Mesenchymal stem cell (in vitro differentiated cells and primary cell): ENCODE data around the gene TVP23A. TPM values are rescaled to one million over a fixed set of nuclear protein-coding genes. Genes with fewer than 3 reads are reported as not detected.

Experiments
- DNase-seq: peaks from one replicate; pipeline ENCODE4 v3.0.0-alpha.2; 2013
- H2AFZ ChIP-seq: one replicate; pipeline ENCODE4 v1.6.1; 2013; ENCODE audit warnings: low read depth, mild to moderate bottlenecking, control low read depth, inconsistent platforms, low read length, moderate library complexity
- H2AK5ac ChIP-seq: 2 replicates; pipeline ENCODE4 v1.6.1; 2013; ENCODE audit warnings: low read length, moderate library complexity, mild to moderate bottlenecking, inconsistent platforms; ENCODE audit not compliant: severe bottlenecking
- H2BK120ac ChIP-seq: one replicate; pipeline ENCODE4 v1.6.1; 2013; ENCODE audit warnings: low read depth, mild to moderate bottlenecking, inconsistent platforms, low read length, moderate library complexity
- H2BK12ac ChIP-seq, 2 experiments: one replicate each; pipeline ENCODE4 v1.6.1; 2013; ENCODE audit warnings: inconsistent platforms in 2 of 2, low read length in 2 of 2, mild to moderate bottlenecking in 2 of 2, moderate library complexity in 2 of 2, control low read depth in 1 of 2
- H2BK15ac ChIP-seq: one replicate; pipeline ENCODE4 v1.6.1; 2013; ENCODE audit warnings: mild to moderate bottlenecking, low read depth, inconsistent platforms; ENCODE audit not compliant: poor library complexity, severe bottlenecking
- H2BK5ac ChIP-seq: 2 replicates; pipeline ENCODE4 v1.6.1; 2013; ENCODE audit warnings: low read depth, mild to moderate bottlenecking, low read length, control low read depth, inconsistent platforms; ENCODE audit not compliant: poor library complexity, severe bottlenecking
- H3K14ac ChIP-seq, 2 experiments: one replicate each; pipeline ENCODE4 v1.6.1; 2013; ENCODE audit warnings: inconsistent platforms in 2 of 2, low read length in 2 of 2, control low read depth in 1 of 2, mild to moderate bottlenecking in 1 of 2, moderate library complexity in 1 of 2
- H3K18ac ChIP-seq, 2 experiments: one replicate each; pipeline ENCODE4 v1.6.1; 2013; ENCODE audit warnings: inconsistent platforms in 2 of 2, low read length in 2 of 2, control low read depth in 1 of 2, low read depth in 1 of 2, mild to moderate bottlenecking in 1 of 2
- H3K23ac ChIP-seq, 2 experiments: one replicate each; pipeline ENCODE4 v1.6.1; 2013; ENCODE audit warnings: inconsistent platforms in 2 of 2, low read length in 2 of 2, mild to moderate bottlenecking in 2 of 2, moderate library complexity in 2 of 2, control low read depth in 1 of 2
- H3K27ac ChIP-seq: 2 replicates; pipeline ENCODE4 v1.5.1; 2013; ENCODE audit warnings: mild to moderate bottlenecking, moderate library complexity, low read length, control low read depth, inconsistent platforms; ENCODE audit not compliant: poor library complexity, severe bottlenecking
- H3K27me3 ChIP-seq, 2 experiments: 2 replicates each; pipeline versions ENCODE4 v1.6.1 to v1.7.0; 2013; ENCODE audit warnings: low read length in 2 of 2, mild to moderate bottlenecking in 2 of 2, moderate library complexity in 2 of 2, control low read depth in 1 of 2, inconsistent platforms in 1 of 2; ENCODE audit not compliant: control insufficient read depth in 1 of 2, insufficient read depth in 1 of 2
- H3K36me3 ChIP-seq, 2 experiments: 2 replicates each; pipeline versions ENCODE4 v1.6.1 to v1.7.0; 2013; ENCODE audit warnings: low read length in 2 of 2, control low read depth in 1 of 2, inconsistent platforms in 1 of 2, low read depth in 1 of 2, mild to moderate bottlenecking in 1 of 2; ENCODE audit not compliant: insufficient read depth in 2 of 2, control insufficient read depth in 1 of 2
- H3K4ac ChIP-seq, 2 experiments: one replicate each; pipeline ENCODE4 v1.6.1; 2013; ENCODE audit warnings: inconsistent platforms in 2 of 2, low read length in 2 of 2, mild to moderate bottlenecking in 2 of 2, moderate library complexity in 2 of 2, control low read depth in 1 of 2, low read depth in 1 of 2
- H3K4me1 ChIP-seq: 2 replicates; pipeline ENCODE4 v1.6.1; 2013; ENCODE audit warnings: low read depth, low read length, control low read depth; ENCODE audit not compliant: control insufficient read depth, insufficient read depth
- H3K4me2 ChIP-seq: 2 replicates; pipeline ENCODE4 v1.6.1; 2013; ENCODE audit warnings: low read length, mild to moderate bottlenecking, inconsistent platforms; ENCODE audit not compliant: poor library complexity, severe bottlenecking
- H3K4me3 ChIP-seq, 2 experiments: 2 replicates each; pipeline versions ENCODE4 v1.5.1 to v1.7.0; 2013; ENCODE audit warnings: low read length in 2 of 2, mild to moderate bottlenecking in 2 of 2, control low read depth in 1 of 2, low read depth in 1 of 2; ENCODE audit not compliant: insufficient read depth in 1 of 2
- H3K79me1 ChIP-seq: replicated peaks from 2 replicates; pipeline ENCODE4 v1.6.1; 2013; ENCODE audit warnings: mild to moderate bottlenecking, control low read depth, low read length, inconsistent platforms; ENCODE audit not compliant: poor library complexity, severe bottlenecking
- H3K9ac ChIP-seq: 2 replicates; pipeline ENCODE4 v1.7.0; 2013; ENCODE audit warnings: mild to moderate bottlenecking, low read length, moderate library complexity
- H3K9me3 ChIP-seq: 2 replicates; pipeline ENCODE4 v1.7.0; 2013; ENCODE audit warnings: mild to moderate bottlenecking, low read length; ENCODE audit not compliant: control insufficient read depth
- H4K8ac ChIP-seq: one replicate; pipeline ENCODE4 v1.6.1; 2013; ENCODE audit warnings: inconsistent platforms, mild to moderate bottlenecking, low read length, moderate library complexity
- H4K91ac ChIP-seq: one replicate; pipeline ENCODE4 v1.6.1; 2013; ENCODE audit warnings: mild to moderate bottlenecking, low read length, inconsistent platforms
- WGBS: methylation state at CpG from one replicate; pipeline ENCODE4 v1.1.7; 2013; ENCODE audit warnings: mixed read lengths; 5-methylcytosine and 5-hydroxymethylcytosine counted together
- small RNA-seq: library from polyadenylated mRNA; stranded (forward); fragments of <200 nt; extraction: miRNeasy Mini kit (QIAGEN cat#:217004); gene quantifications from one replicate; pipeline ENCODE3, GENCODE V24; 2013; ENCODE audit warnings: low read depth

Gene TVP23A

DNA sequence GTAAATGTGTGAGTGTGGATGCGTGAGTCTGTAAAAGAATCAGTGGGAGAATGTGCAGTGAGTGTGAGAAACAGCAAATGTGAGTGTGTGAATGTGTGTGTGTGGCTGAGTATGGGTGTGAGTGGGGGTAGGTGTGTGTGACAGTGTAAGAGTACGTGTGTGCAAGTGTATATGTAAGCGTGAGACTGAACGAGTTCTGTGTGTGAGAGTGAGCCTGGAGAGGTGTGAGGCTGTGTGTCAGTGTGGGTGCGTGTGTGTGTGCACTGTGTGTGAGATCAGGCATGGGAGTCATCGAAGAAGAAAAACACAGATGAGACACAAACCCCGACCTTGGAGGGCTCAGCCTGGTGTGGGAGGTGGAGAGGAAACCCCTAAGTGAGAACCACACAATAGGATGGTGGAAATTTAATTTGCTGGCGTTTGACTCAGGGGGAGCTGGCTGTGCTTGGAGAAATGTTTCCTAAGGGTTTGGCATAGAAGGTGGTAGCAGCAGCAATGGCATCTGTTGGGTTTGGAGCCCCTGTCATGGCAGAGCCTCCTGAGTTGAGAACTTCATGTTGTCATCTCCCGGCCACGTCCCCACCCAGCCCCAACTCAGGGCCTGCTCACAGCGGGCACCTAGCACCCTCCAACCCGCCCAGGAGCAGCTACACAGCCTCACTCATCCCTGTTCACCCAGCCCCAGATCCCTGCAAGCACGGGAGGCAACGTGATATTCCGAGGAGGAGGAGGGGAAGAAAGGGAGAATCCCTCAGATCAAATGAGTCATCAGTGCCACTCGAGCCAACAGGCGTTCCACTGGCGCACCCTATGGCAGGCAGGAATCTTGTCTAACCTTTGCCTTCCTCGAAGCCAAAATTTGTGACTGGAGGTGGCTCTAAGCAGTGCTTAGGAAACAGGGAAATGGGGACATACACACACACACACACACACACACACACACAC is 89.2 kb downstream of the TVP23A start:
- Histone ChIP-seq H2BK120ac (no peak overlapping the region), H3K9me3 (peaks cover 4% of the 10 kb centered on the region), H3K4me2 (no peak overlapping the region), H2BK5ac (no peak overlapping the region), H3K27ac (no peak overlapping the region), H2AK5ac (no peak overlapping the region), H3K4ac (no peak overlapping the region), H2BK15ac (no peak overlapping the region), H3K4me1 (peaks cover 3% of the 10 kb centered on the region), H3K9ac (no peak overlapping the region), H4K91ac (no peak overlapping the region), H3K23ac (no peak overlapping the region), H3K4me3 (no peak overlapping the region), H3K18ac (no peak overlapping the region), H4K8ac (no peak overlapping the region), H2AFZ (no peak overlapping the region), H2BK12ac (no peak overlapping the region), H3K36me3 (no peaks in the 10 kb centered on the region), H3K27me3 (peaks cover 0 to 11% of the 10 kb centered on the region in 2 experiments), H3K79me1 (no peaks in the 10 kb centered on the region), H3K14ac (no peak overlapping the region)
- no peak for DNase-seq
- WGBS: 68% methylated on average over 16 of the region's 19 CpGs

DNA sequence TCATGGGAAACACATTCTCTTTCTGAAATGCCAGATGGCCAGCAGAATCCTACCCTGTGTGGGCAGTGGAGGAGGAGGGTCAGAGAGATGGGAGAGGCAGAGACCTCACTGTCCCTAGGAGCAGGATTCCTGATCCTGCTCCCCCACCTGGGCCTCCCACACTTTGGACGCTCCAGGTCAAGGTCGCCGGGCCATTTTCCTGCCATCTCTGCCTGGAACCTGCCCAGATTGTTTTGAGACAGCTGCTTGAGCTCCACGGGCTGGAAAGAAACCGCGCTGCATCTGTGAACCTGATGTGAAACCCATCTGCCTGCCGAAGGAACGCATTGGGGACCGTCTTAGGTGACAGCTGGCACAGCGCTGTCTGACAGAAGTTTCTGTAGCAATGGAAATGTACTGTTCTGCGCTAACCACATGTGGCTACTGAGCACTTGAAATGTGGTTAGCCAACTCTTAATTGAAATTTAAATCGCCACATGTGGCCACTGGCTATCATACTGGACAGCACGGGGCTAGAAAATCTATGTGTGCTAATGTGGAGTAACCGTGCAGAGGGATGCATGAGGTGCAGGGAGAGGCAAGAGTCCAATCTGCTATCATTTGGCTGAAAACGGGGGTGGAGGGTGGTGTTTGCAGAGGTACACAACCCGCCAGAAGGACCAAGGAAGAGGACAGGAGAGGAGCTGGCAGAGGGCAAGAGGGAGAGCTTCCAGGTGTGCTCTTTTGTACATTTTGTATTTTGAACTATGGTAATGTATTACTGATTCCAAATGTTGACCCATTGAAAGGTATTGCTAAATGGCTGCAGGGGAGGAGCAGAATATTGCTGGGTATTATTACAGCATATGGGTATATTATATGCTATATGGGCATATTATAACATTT is 90.3 kb downstream of the TVP23A start:
- no peak overlapping the region for H2BK12ac ChIP-seq
- peaks cover 0 to 11% of the 10 kb centered on the region in 2 experiments for H3K27me3 ChIP-seq
- H2BK120ac ChIP-seq: no peak overlapping the region
- no peak overlapping the region for H3K18ac ChIP-seq
- H3K4me1 ChIP-seq: peaks cover 3% of the 10 kb centered on the region
- H3K27ac ChIP-seq: no peak overlapping the region
- H3K36me3 ChIP-seq: no peaks in the 10 kb centered on the region
- no peak overlapping the region for H4K8ac ChIP-seq
- H3K9me3 ChIP-seq: peaks cover 2% of the 10 kb centered on the region
- no peak overlapping the region for H2AK5ac ChIP-seq
- WGBS: 80% methylated on average over 16 of the region's 16 CpGs
- no peak overlapping the region for H2BK5ac ChIP-seq
- H3K9ac ChIP-seq: no peak overlapping the region
- H2BK15ac ChIP-seq: no peak overlapping the region
- H3K14ac ChIP-seq: no peak overlapping the region
- no peak for DNase-seq
- H3K4me3 ChIP-seq: no peak overlapping the region
- no peak overlapping the region for H3K4ac ChIP-seq
- H3K23ac ChIP-seq: no peak overlapping the region
- no peak overlapping the region for H2AFZ ChIP-seq
- H4K91ac ChIP-seq: no peak overlapping the region
- H3K4me2 ChIP-seq: no peak overlapping the region
- no peaks in the 10 kb centered on the region for H3K79me1 ChIP-seq

Small RNAs within 50 kb of the gene (small RNA-seq; reads per million reads assigned to genes)
- gene MTND4LP24 (not detected), gene MTND6P33 (not detected)
